Measurements from ENCODE around the gene KMT2B.

KMT2B gene

DNA sequence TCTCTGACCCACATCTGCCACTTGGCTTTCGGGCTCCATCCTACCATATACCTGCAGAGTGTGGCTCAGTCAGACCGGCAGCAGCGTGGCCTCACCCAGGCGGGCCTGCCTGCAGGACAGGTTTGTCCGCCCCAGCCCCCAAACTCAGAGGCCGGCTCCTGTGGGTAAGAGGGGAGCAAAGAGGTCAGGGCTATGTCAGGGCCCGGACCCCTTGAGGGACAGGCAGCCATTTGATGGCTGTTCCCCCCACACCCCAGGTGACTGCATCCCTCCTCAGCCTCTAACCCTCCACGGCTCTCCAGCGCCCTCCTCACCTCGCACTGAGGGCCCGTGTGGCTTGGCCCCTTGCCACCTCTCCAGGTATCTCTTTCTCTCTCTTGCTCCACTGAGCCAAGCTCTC lies 25.8 kb upstream of the KMT2B start:
- Histone ChIP-seq H3K4me2 (ENCODE audit: low read length) (no peak overlapping the region), H3K4me3 (ENCODE audit: low read depth, low read length, poor library complexity, severe bottlenecking) (no peak overlapping the region)
- TF ChIP-seq EZH2 (IDR thresholded peaks at IDR 0.05; ENCODE audit: borderline replicate concordance, low read length) = no peak
- TF ChIP-seq, protein P1, sequence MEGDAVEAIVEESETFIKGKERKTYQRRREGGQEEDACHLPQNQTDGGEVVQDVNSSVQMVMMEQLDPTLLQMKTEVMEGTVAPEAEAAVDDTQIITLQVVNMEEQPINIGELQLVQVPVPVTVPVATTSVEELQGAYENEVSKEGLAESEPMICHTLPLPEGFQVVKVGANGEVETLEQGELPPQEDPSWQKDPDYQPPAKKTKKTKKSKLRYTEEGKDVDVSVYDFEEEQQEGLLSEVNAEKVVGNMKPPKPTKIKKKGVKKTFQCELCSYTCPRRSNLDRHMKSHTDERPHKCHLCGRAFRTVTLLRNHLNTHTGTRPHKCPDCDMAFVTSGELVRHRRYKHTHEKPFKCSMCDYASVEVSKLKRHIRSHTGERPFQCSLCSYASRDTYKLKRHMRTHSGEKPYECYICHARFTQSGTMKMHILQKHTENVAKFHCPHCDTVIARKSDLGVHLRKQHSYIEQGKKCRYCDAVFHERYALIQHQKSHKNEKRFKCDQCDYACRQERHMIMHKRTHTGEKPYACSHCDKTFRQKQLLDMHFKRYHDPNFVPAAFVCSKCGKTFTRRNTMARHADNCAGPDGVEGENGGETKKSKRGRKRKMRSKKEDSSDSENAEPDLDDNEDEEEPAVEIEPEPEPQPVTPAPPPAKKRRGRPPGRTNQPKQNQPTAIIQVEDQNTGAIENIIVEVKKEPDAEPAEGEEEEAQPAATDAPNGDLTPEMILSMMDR (IDR thresholded peaks at IDR 0.05; ENCODE audit: low read length) = peak; percentile 14; the same call in 1 of the 2 replicates

DNA sequence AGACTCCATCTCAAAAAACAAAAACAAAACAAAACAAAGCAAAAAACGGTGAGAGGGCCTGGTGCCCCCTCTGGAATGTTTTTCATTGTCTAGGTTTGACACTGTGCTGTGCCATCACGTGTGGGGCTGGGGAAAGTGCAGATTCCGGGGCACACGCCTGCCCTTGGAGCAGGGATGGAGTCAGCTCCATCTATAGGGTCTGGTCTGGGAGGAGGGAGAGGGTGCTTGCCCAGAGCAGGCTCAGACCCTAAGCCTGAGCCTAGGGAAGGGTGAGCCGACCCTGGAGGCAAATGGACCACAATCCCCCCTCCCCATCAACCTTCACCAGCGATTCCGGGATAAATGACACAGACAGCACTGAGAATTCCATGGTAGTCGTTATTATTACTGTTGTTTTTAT lies 24.4 kb upstream of the KMT2B start:
- Histone ChIP-seq H3K79me2 (ENCODE audit: insufficient read depth, low read length) (no peaks in the 10 kb centered on the region), H3K36me3 (ENCODE audit: insufficient read depth, low read length) (no peaks in the 10 kb centered on the region), H2AFZ (ENCODE audit: low read length) (no peak overlapping the region), H3K9me2 (ENCODE audit: low read depth, low read length) (no peaks in the 10 kb centered on the region), H3K4me3 (ENCODE audit: low read depth, low read length, poor library complexity, severe bottlenecking) (no peak overlapping the region), H3K4me1 (ENCODE audit: insufficient read depth, low read length, severe bottlenecking) (no peaks in the 10 kb centered on the region), H3K4me2 (ENCODE audit: low read length) (no peak overlapping the region), H3K27ac (ENCODE audit: low read depth, low read length, poor library complexity, severe bottlenecking) (no peak overlapping the region), H4K20me1 (ENCODE audit: insufficient read depth, low read length) (no peaks in the 10 kb centered on the region), H3K9me3 (ENCODE audit: low read length) (no peaks in the 10 kb centered on the region), H3K9ac (ENCODE audit: low read length) (no peak overlapping the region), H3K27me3 (ENCODE audit: insufficient read depth, low read length) (no peaks in the 10 kb centered on the region; the same call in 1 of the 2 replicates), H3F3A (ENCODE audit: insufficient read depth, low read length) (no peaks in the 10 kb centered on the region)
- TF ChIP-seq, protein P1 (IDR thresholded peaks at IDR 0.05; ENCODE audit: low read length) = no peak
- no peak for TF ChIP-seq EZH2 (IDR thresholded peaks at IDR 0.05; ENCODE audit: borderline replicate concordance, low read length)

More for the DNA sequence above, 25.8 kb upstream of the KMT2B start:
- no peaks in the 10 kb centered on the region for H3K4me1 ChIP-seq (ENCODE audit: insufficient read depth, low read length, severe bottlenecking)
- H3K36me3 ChIP-seq (ENCODE audit: insufficient read depth, low read length) = no peaks in the 10 kb centered on the region
- no peaks in the 10 kb centered on the region; the same call in 1 of the 2 replicates for H3K27me3 ChIP-seq (ENCODE audit: insufficient read depth, low read length)
- no peak overlapping the region for H3K9ac ChIP-seq (ENCODE audit: low read length)
- H2AFZ ChIP-seq (ENCODE audit: low read length) = no peak overlapping the region
- no peaks in the 10 kb centered on the region for H3K9me3 ChIP-seq (ENCODE audit: low read length)
- H3K9me2 ChIP-seq (ENCODE audit: low read depth, low read length) = no peaks in the 10 kb centered on the region
- H3F3A ChIP-seq (ENCODE audit: insufficient read depth, low read length) = no peaks in the 10 kb centered on the region
- no peaks in the 10 kb centered on the region for H4K20me1 ChIP-seq (ENCODE audit: insufficient read depth, low read length)
- H3K27ac ChIP-seq (ENCODE audit: low read depth, low read length, poor library complexity, severe bottlenecking) = no peak overlapping the region
- no peaks in the 10 kb centered on the region for H3K79me2 ChIP-seq (ENCODE audit: insufficient read depth, low read length)

DNA sequence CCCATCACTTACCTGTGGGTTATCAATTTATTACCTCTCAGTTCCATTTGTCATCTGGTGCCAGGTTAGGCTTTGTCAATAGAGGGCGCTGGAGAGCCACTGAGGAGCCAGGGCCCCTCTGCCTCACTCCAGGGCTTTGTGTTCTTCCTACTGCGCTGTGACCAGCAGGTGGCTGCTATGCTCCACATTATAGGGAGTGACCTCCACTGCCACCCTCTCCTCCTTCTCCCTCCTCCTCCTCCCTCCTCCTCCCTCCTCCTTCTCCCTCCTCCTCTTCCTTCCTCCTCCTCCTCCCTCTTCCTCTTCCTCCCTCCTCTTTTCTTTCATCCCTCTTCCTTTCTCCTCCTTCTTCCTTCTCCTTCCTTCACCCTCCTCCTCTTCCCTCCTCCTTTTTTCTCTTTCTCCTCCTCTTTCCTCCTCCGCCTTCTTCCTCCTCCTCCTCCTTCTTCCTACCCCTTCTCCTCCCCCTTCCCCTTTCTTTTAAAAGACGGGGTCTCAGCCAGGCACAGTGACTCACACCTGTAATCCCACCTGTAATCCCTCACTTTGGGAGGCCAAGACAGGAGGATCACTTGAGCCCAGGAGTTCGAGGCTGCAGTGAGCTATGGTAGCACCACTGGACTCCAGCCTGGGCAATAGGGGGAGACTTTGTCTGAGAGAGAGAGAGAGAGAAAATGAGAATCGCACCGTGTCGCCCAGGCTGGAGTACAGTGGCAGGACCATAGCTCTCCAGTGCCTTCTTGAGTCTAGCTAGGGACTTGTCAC lies 23.8 kb upstream of the KMT2B start:
- H4K20me1 ChIP-seq (ENCODE audit: insufficient read depth, low read length) = no peaks in the 10 kb centered on the region
- no peak overlapping the region for H3K27ac ChIP-seq (ENCODE audit: low read depth, low read length, poor library complexity, severe bottlenecking)
- no peaks in the 10 kb centered on the region for H3F3A ChIP-seq (ENCODE audit: insufficient read depth, low read length)
- H3K9me2 ChIP-seq (ENCODE audit: low read depth, low read length) = no peaks in the 10 kb centered on the region
- no peaks in the 10 kb centered on the region for H3K79me2 ChIP-seq (ENCODE audit: insufficient read depth, low read length)
- H3K27me3 ChIP-seq (ENCODE audit: insufficient read depth, low read length) = no peaks in the 10 kb centered on the region; the same call in 1 of the 2 replicates
- H3K9ac ChIP-seq (ENCODE audit: low read length) = no peak overlapping the region
- no peaks in the 10 kb centered on the region for H3K4me1 ChIP-seq (ENCODE audit: insufficient read depth, low read length, severe bottlenecking)
- no peaks in the 10 kb centered on the region for H3K36me3 ChIP-seq (ENCODE audit: insufficient read depth, low read length)
- no peak overlapping the region for H3K4me2 ChIP-seq (ENCODE audit: low read length)
- H3K4me3 ChIP-seq (ENCODE audit: low read depth, low read length, poor library complexity, severe bottlenecking) = no peak overlapping the region
- TF ChIP-seq, protein P1 (IDR thresholded peaks at IDR 0.05; ENCODE audit: low read length) = peak; percentile 97
- TF ChIP-seq EZH2 (IDR thresholded peaks at IDR 0.05; ENCODE audit: borderline replicate concordance, low read length) = no peak
- no peak overlapping the region for H2AFZ ChIP-seq (ENCODE audit: low read length)
- no peaks in the 10 kb centered on the region for H3K9me3 ChIP-seq (ENCODE audit: low read length)

Data from OCI-LY1 (cell line).